ENCODE measurements around the gene AMIGO1. TPM values are rescaled to one million over a fixed set of nuclear protein-coding genes. Genes with fewer than 3 reads are reported as not detected.

The AMIGO1 gene
- polyA plus RNA-seq, 3 donors: 0.05 to 0.26 (median 0.07) TPM

DNA sequence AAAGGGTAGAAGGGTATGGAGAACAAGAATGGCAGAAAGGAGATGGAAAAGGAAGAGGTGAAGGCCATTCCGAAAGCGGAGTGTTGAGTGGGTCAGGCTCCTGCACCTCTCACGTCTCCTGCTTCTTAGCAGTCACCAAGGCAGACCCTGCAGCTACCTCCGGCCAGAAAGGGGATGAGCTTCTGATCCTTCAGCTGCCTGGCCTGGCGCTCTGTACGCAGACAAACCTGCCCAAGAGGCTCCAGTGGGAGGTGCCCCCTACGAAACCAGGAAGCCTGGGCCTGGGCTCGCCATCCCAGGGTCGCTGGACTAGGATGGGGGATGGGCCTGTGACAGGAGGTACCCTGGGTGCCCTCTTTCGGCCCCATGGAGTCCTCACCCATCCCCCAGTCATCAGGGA, 33.1 kb upstream of the AMIGO1 start:
- Histone ChIP-seq H3K27me3 (ENCODE audit: control insufficient read depth in 2 of 2, insufficient read depth in 2 of 2, low read length in 2 of 2) (no peaks in the 10 kb centered on the region), H3K9me3 (replicated peaks in 1 of 2; ENCODE audit: control insufficient read depth in 1 of 2, insufficient read depth in 1 of 2, low read length in 2 of 2) (no peaks in the 10 kb centered on the region), H3K27ac (ENCODE audit: low read depth in 1 of 2, low read length in 2 of 2) (no peak overlapping the region), H2AFZ (ENCODE audit: insufficient read depth, low read depth, low read length, poor library complexity, severe bottlenecking) (no peak overlapping the region), H3K36me3 (replicated peaks in 1 of 2; ENCODE audit: control insufficient read depth in 1 of 2, insufficient read depth in 2 of 2, low read length in 2 of 2) (no peaks in the 10 kb centered on the region), H3K9ac (ENCODE audit: insufficient read depth, low read length, poor library complexity, severe bottlenecking) (no peak overlapping the region), H3K4me1 (ENCODE audit: control insufficient read depth in 1 of 2, insufficient read depth in 2 of 2, low read length in 2 of 2) (peaks cover 12 to 17% of the 10 kb centered on the region in 2 donors), H4K20me1 (ENCODE audit: insufficient read depth, low read length) (no peaks in the 10 kb centered on the region), H3K79me2 (ENCODE audit: insufficient read depth, low read length) (peaks cover 13% of the 10 kb centered on the region), H3K4me3 (replicated peaks in 1 of 3; ENCODE audit: low read depth in 2 of 3, low read length in 3 of 3) (no peak overlapping the region), H3K4me2 (replicated peaks; ENCODE audit: extremely low read depth, low read length, poor library complexity, severe bottlenecking) (no peak overlapping the region)
- H3K4me3 Mint-ChIP-seq: no peak overlapping the region
- peaks cover 0 to 2% (median 0%) of the 10 kb centered on the region in 7 donors for H3K9me3 Mint-ChIP-seq
- peaks cover 16% of the 10 kb centered on the region for H3K4me1 Mint-ChIP-seq
- H3K27me3 Mint-ChIP-seq (ENCODE audit: low read depth in 3 of 3): peaks cover 0 to 4% (median 2%) of the 10 kb centered on the region in 3 donors
- H3K36me3 Mint-ChIP-seq: no peaks in the 10 kb centered on the region
- TF ChIP-seq, protein P1, sequence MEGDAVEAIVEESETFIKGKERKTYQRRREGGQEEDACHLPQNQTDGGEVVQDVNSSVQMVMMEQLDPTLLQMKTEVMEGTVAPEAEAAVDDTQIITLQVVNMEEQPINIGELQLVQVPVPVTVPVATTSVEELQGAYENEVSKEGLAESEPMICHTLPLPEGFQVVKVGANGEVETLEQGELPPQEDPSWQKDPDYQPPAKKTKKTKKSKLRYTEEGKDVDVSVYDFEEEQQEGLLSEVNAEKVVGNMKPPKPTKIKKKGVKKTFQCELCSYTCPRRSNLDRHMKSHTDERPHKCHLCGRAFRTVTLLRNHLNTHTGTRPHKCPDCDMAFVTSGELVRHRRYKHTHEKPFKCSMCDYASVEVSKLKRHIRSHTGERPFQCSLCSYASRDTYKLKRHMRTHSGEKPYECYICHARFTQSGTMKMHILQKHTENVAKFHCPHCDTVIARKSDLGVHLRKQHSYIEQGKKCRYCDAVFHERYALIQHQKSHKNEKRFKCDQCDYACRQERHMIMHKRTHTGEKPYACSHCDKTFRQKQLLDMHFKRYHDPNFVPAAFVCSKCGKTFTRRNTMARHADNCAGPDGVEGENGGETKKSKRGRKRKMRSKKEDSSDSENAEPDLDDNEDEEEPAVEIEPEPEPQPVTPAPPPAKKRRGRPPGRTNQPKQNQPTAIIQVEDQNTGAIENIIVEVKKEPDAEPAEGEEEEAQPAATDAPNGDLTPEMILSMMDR (IDR thresholded peaks at IDR 0.05): no peak
- 97% methylated on average over 6 of the region's 10 CpGs for WGBS (ENCODE audit: insufficient coverage)
- DNase-seq: no peak
- intact Hi-C loops (cut with micrococcal nuclease): loop anchor here in 1 of 2 donors (10.0 kb wide), 1 partner anchor 442 kb away; the partner anchor contains the start of gene AHCYL1
- no peak overlapping the region for H3K27ac Mint-ChIP-seq

DNA sequence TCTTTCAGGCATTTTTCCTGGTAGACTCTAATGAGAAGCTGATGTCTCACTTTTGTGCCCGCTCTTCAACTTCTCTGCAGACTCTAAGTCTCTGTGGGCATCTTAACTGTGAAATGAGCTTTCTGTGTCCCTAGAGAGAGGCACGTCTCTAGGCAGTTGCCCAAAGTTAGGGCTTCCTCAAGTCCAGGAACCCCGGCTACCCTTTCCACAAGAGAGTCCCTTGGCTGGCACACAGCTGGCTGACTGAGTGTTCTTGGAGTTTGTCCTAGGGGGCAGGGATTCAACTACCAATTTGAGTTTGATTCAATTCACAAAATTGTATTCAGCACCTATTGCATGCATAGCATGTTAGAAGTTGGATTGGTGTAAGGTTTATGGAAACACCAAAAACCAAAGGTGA, 31.6 kb upstream of the AMIGO1 start:
- H3K4me2 ChIP-seq (replicated peaks; ENCODE audit: extremely low read depth, low read length, poor library complexity, severe bottlenecking): no peak overlapping the region
- H3K36me3 ChIP-seq (replicated peaks in 1 of 2; ENCODE audit: control insufficient read depth in 1 of 2, insufficient read depth in 2 of 2, low read length in 2 of 2): no peaks in the 10 kb centered on the region
- no peak overlapping the region for H3K4me3 ChIP-seq (replicated peaks in 1 of 3; ENCODE audit: low read depth in 2 of 3, low read length in 3 of 3)
- intact Hi-C loops (cut with micrococcal nuclease): loop anchor here in 1 of 2 donors (10.0 kb wide), 1 partner anchor 444 kb away; the partner anchor contains the start of gene AHCYL1
- H3K4me3 Mint-ChIP-seq: no peak overlapping the region
- H3K27ac ChIP-seq (ENCODE audit: low read depth in 1 of 2, low read length in 2 of 2): no peak overlapping the region
- no peaks in the 10 kb centered on the region for H3K27me3 ChIP-seq (ENCODE audit: control insufficient read depth in 2 of 2, insufficient read depth in 2 of 2, low read length in 2 of 2)
- TF ChIP-seq, protein P1 (IDR thresholded peaks at IDR 0.05): no peak
- H3K9me3 ChIP-seq (replicated peaks in 1 of 2; ENCODE audit: control insufficient read depth in 1 of 2, insufficient read depth in 1 of 2, low read length in 2 of 2): no peaks in the 10 kb centered on the region
- no peak overlapping the region for H3K9ac ChIP-seq (ENCODE audit: insufficient read depth, low read length, poor library complexity, severe bottlenecking)
- H3K79me2 ChIP-seq (ENCODE audit: insufficient read depth, low read length): no peaks in the 10 kb centered on the region
- H3K9me3 Mint-ChIP-seq: peaks cover 0 to 2% (median 0%) of the 10 kb centered on the region in 7 donors
- peaks cover under 1% of the 10 kb centered on the region for H3K4me1 Mint-ChIP-seq
- peaks cover 0 to 4% (median 2%) of the 10 kb centered on the region in 3 donors for H3K27me3 Mint-ChIP-seq (ENCODE audit: low read depth in 3 of 3)
- no peaks in the 10 kb centered on the region for H3K36me3 Mint-ChIP-seq
- no peak overlapping the region for H3K27ac Mint-ChIP-seq
- H4K20me1 ChIP-seq (ENCODE audit: insufficient read depth, low read length): no peaks in the 10 kb centered on the region
- peaks cover 0 to 2% of the 10 kb centered on the region in 2 donors for H3K4me1 ChIP-seq (ENCODE audit: control insufficient read depth in 1 of 2, insufficient read depth in 2 of 2, low read length in 2 of 2)
- no peak for DNase-seq
- WGBS (ENCODE audit: insufficient coverage): 83% methylated on average over 2 of the region's 3 CpGs
- no peak overlapping the region for H2AFZ ChIP-seq (ENCODE audit: insufficient read depth, low read depth, low read length, poor library complexity, severe bottlenecking)

Measured in CD14-positive monocyte (primary cell).